ENCODE results near the gene ERBB4. TPM values are rescaled to one million over a fixed set of nuclear protein-coding genes. Genes with fewer than 3 reads are reported as not detected.

Gene ERBB4
- total RNA-seq, 1 experiment from 2014 or later: 0.04 TPM

DNA sequence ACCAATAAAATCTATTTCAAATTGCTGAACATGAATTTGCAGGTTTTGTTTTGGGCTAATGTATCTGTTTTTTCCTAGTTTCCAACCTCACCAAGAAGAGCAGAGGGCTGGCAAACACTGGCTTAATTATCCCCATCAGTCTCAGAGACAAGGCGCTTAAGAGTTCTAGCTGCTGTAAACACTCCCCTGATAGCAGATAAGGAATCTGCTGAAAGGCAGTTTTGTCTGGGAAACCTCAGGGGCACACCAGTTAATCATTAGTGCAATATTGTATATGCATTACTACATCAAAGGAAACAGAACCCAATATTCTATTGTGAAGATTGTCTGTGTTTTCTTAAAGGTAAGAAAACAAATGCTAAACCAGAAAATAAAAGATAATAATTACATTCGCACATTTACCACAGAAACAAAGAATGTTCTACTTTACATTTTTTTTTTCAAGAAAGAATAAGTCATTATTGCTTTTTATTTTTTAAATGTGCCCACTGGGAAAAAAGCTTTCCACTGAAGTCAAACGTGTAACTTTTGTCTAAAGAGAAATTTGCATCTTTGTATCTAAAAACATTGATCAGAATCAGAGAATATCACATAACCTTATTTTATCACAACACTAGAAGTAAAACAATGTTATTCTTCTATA, 179.1 kb downstream of the ERBB4 start:
- Histone ChIP-seq H2BK120ac (ENCODE audit: low read depth, low read length, poor library complexity, severe bottlenecking) (no peak overlapping the region), H2BK5ac (ENCODE audit: insufficient read length, low read length) (no peak overlapping the region), H3K27me3 (ENCODE audit: insufficient read depth, low read length) (no peaks in the 10 kb centered on the region), H3K79me1 (ENCODE audit: insufficient read depth, low read depth, low read length, poor library complexity, severe bottlenecking) (no peaks in the 10 kb centered on the region), H3K79me2 (ENCODE audit: insufficient read depth, low read length) (no peaks in the 10 kb centered on the region), H2AFZ (ENCODE audit: low read length) (no peak overlapping the region), H3K9me3 (ENCODE audit: control insufficient read depth, low read depth, low read length) (no peaks in the 10 kb centered on the region), H3K27ac (ENCODE audit: insufficient read length, low read depth, low read length) (no peak overlapping the region), H3K18ac (ENCODE audit: insufficient read length, low read depth, low read length) (no peak overlapping the region), H4K20me1 (ENCODE audit: control insufficient read depth, insufficient read depth, insufficient read length) (no peaks in the 10 kb centered on the region), H3K56ac (ENCODE audit: insufficient read length, low read depth, low read length) (no peak overlapping the region), H4K5ac (ENCODE audit: insufficient read length, low read depth, low read length) (no peak overlapping the region), H3K14ac (ENCODE audit: insufficient read depth, low read length) (no peak overlapping the region), H3K4ac (ENCODE audit: low read depth, low read length) (no peak overlapping the region), H2BK20ac (ENCODE audit: low read depth, low read length, poor library complexity, severe bottlenecking) (no peak overlapping the region), H3K4me1 (ENCODE audit: insufficient read depth, low read length) (no peaks in the 10 kb centered on the region), H4K91ac (ENCODE audit: insufficient read length, low read depth, low read length) (no peak overlapping the region), H3T11ph (ENCODE audit: low read length) (no peak overlapping the region), H3K23ac (ENCODE audit: insufficient read length, low read depth, low read length) (no peak overlapping the region), H3K23me2 (ENCODE audit: insufficient read length, low read depth, low read length, poor library complexity, severe bottlenecking) (no peaks in the 10 kb centered on the region), H2BK12ac (ENCODE audit: insufficient read length, low read depth, low read length) (no peak overlapping the region), H3K4me2 (ENCODE audit: insufficient read depth, insufficient read length, low read length) (no peak overlapping the region), H2BK15ac (ENCODE audit: low read depth, low read length) (no peak overlapping the region), H3K9ac (ENCODE audit: extremely low read depth, insufficient read length, low read length) (no peak overlapping the region), H2AK5ac (ENCODE audit: insufficient read length, low read length) (no peak overlapping the region), H4K8ac (replicated peaks; ENCODE audit: insufficient read length, low read depth, low read length) (no peak overlapping the region)
- TF ChIP-seq, protein P1, sequence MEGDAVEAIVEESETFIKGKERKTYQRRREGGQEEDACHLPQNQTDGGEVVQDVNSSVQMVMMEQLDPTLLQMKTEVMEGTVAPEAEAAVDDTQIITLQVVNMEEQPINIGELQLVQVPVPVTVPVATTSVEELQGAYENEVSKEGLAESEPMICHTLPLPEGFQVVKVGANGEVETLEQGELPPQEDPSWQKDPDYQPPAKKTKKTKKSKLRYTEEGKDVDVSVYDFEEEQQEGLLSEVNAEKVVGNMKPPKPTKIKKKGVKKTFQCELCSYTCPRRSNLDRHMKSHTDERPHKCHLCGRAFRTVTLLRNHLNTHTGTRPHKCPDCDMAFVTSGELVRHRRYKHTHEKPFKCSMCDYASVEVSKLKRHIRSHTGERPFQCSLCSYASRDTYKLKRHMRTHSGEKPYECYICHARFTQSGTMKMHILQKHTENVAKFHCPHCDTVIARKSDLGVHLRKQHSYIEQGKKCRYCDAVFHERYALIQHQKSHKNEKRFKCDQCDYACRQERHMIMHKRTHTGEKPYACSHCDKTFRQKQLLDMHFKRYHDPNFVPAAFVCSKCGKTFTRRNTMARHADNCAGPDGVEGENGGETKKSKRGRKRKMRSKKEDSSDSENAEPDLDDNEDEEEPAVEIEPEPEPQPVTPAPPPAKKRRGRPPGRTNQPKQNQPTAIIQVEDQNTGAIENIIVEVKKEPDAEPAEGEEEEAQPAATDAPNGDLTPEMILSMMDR (conservative IDR thresholded peaks at IDR 0.05): no peak
- H3K27me3 Mint-ChIP-seq (ENCODE audit: low read depth): no peaks in the 10 kb centered on the region
- no peak for DNase-seq
- peaks cover 6 to 11% of the 10 kb centered on the region in 2 experiments for H3K4me1 Mint-ChIP-seq
- no peak overlapping the region for H3K27ac Mint-ChIP-seq
- no peak overlapping the region for H3K4me3 Mint-ChIP-seq
- WGBS (ENCODE audit: extremely low coverage, insufficient read length, low lambda C conversion rate): no CpG with 5 or more reads among the region's 3 CpGs
- no peaks in the 10 kb centered on the region for H3K36me3 Mint-ChIP-seq (ENCODE audit: insufficient read depth in 1 of 3, low read depth in 3 of 3)
- no peaks in the 10 kb centered on the region for H3K9me3 Mint-ChIP-seq

Measured in H9 (cell line).